ENCODE data around the gene VPS37B. TPM values are rescaled to one million over a fixed set of nuclear protein-coding genes. Genes with fewer than 3 reads are reported as not detected.
"Not testable (repeated sequence)": the region's sequence is repeated elsewhere in the genome, so short reads cannot be mapped to it uniquely, and the experiment has no call there.

The VPS37B gene
- polyA plus RNA-seq, 3 donors = 20.4 to 22.7 (median 21.1) TPM

- DNase-seq (ENCODE audit: low read depth in 3 of 3, low spot score in 2 of 3) = no peak
Measured at GRCh38 chr12:122909442-122910288, 13.7 kb upstream of the VPS37B start.

- no peak for DNase-seq (ENCODE audit: low read depth in 3 of 3, low spot score in 2 of 3)
Measured at GRCh38 chr12:122908915-122909314, 13.0 kb upstream of the VPS37B start.

DNA sequence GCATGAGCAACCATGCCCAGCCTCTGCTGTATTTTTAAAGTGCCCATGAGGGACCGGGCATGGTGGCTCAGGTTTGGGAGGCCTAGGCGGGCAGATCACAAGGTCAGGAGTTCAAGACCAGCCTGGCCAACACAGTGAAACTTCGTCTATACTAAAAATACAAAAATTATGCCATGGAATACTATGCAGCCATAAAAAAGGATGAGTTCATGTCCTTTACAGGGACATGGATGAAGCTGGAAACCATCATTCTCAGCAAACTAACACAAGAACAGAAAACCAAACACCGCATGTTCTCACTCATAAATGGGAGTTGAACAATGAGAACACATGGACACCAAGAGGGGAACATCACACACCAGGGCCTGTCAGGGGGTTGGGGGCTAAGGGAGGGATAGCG, 9.3 kb upstream of the VPS37B start:
- DNase-seq (ENCODE audit: low read depth in 3 of 3, low spot score in 2 of 3) = not testable (repeated sequence)

GRCh38 chr12:122903693-122904034, 7.7 kb upstream of the VPS37B start:
- no peak for DNase-seq (ENCODE audit: low read depth in 3 of 3, low spot score in 2 of 3)

DNA sequence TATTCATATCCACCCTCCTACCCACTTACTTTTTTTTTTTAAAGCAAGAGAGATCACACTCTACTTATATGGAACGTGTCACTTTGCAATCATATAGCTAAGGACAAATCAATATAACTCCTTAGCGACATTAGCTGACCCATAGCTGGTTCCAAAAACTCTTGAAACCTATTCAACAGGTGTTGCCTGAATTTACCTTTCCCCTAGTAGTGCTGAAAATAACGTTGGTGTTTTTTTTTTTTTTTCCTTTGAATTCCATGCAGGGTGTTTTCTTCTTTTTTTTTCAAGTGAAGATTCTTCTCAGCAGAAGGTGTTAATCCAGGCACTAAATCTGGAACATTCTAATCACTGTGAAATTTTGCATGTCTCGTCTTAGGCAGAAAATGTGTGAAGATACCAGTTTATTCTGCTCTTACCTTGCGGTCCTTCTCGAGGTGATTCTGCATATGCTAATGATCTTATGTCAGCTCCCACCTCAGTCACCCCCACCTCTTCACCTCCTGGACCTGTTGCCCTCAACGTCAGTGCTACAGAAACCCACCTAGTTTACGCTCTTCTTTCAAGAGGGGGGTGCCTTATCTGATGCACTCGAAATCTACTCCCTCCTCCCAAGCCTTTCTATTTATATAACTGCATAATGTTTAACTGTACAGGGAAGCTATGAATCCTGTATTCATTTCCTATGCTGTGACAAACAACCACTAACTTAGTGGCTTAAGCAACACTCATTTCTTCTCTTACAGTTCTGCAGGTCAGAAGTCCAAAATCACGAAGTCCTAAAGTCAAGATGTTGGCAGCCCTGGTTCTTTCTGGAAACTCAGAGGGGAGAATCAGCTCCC, 7.1 kb upstream of the VPS37B start:
- DNase-seq (ENCODE audit: low read depth in 3 of 3, low spot score in 2 of 3) = no peak

DNA sequence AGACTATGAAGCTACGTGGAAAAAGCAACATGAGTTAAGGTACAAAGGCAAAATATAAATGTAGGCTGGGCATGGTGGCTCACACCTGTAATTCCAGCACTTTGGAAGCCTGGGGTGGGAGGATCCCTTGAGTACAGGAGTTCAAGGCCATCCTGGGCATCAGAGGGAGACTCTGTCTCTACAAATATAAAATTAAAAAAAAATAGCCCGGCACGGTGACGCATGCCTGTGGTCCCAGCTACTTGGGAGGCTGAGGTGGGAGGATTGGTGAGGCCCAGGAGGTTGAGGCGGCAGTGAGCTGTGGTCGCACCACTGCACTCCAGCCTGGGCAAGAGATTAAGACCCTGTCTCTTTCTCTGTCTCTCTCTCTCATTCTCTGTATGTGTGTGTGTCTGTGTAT, 4.0 kb upstream of the VPS37B start:
- DNase-seq (ENCODE audit: low read depth in 3 of 3, low spot score in 2 of 3) = no peak

- DNase-seq (ENCODE audit: low read depth in 3 of 3, low spot score in 2 of 3) = no peak
Measured at GRCh38 chr12:122896662-122897061, 738 bp upstream of the VPS37B start.

DNA sequence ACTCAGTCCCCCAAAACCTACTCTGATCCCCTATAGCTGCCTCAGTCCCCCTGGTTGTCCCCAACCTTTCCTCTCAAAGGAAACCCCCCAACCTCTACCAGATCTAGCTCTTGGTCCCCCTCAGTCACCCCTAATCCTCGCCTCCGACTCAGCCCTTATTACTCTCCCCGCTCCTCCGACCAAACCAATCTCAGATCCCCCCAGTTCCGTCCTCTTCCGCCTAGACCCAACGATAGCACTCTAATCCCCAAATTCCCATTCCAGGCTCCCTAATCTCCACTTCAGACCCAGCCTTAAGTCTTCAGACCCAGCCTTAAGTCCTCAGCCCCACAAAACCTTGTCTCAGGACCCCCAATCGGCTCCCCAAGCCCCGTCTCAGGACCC, 612 bp downstream of the VPS37B start:
- no peak for DNase-seq (ENCODE audit: low read depth in 3 of 3, low spot score in 2 of 3)

DNA sequence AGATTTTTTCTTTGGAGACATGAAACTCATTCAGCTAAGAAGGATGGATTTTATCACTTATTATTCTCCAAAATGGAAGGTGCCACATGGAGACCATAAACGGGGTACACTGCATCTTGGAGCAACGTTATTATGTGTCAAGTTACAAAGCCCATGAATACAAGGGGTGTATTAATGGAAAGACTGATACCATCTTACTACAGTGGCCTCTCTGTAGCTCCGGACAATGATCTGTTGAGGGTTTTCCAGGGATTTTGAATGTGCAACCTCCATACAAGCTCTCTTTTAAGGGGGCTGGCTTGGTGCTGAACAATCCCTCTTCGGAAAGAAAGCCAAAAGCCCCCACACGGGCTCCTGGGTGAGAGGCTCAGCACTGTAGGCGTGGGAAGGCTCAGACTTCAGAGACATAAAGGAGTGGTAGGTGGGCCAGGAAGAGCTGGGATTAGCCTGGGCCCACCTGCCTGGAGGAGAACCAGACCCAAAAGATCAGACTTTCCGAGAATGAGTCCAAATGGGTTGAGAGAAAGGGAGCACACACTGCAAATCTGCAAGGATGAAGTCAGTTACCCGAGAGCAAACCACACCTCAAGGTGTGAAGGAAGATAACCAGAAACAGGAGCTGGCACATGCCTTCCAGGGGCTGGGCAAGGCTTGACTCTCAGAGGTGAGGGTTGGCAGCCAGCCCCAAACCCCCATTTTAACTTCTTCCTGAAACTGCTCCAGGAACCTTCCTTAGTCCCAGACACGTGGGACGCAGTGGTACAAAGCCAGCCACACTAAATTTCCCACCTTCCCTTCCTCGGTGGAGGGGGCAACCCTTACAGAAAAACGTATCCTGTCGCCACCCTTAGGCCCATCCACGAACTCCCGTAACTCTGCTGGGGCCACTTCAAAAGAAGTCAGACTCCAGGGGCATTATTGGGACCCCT, 1.5 kb downstream of the VPS37B start:
- DNase-seq (ENCODE audit: low read depth in 3 of 3, low spot score in 2 of 3) = no peak

- no peak for DNase-seq (ENCODE audit: low read depth in 3 of 3, low spot score in 2 of 3)
Measured at GRCh38 chr12:122893208-122894153, 2.4 kb downstream of the VPS37B start.

DNA sequence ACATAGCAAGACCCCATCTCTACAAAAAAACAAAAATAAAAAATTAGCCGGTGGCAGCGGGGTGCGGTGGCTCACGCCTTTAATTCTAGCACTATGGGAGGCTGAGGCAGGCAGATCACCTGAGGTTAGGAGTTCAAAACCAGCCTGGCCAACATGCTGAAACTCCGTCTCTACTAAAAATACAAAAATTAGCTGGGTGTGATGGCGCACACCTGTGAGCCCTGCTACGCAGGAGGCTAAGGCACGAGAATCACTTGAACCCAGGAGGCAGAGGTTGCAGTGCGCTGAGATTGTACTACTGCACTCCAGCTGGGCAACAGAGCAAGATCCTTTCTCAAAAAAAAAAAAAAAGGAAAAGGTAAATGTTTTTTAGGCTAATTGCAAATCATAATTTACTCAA, 3.2 kb downstream of the VPS37B start:
- not testable (repeated sequence) for DNase-seq (ENCODE audit: low read depth in 3 of 3, low spot score in 2 of 3)

DNA sequence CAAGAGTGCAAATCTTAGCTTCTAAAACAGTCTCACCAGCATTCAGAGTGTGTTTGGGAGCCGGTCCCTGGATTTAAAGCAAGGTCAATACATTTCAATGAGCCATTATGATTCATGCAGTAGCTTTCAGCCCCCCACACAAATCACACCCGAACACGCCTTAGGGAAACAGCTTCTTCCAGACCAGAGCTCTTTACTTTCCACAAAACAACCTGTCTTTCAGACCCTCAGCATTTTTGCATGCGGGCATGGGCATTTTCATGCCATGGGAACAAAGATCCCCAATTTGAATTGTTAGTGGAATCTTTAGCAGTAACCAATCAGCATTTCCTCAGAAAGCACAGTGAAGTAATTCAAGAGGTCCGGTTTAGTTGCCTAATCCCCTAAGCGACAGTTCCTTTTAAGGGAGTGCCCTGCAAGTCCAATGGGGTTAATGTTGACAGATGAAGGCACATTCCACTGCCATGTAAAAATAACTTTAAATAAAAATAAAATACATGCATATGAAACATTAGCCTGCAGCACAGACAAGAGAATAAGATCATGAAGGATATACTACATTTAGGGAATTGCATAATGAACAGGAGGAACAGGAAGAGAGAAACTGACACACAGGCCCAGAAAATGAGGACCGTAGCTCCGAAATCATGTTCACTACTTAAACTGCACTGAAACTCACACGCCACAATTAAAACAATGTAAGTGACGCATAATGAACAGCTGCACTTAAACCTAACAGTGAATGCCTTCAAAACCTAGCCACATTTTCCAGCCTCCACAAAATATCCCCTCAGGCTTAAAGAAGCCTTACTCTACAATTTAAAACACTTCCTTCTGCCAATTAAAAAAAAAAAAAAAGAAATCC, 4.0 kb downstream of the VPS37B start:
- no peak for DNase-seq (ENCODE audit: low read depth in 3 of 3, low spot score in 2 of 3)

GRCh38 chr12:122889761-122890520, 6.0 kb downstream of the VPS37B start:
- DNase-seq (ENCODE audit: low read depth in 3 of 3, low spot score in 2 of 3) = no peak

GRCh38 chr12:122888232-122888752, 7.6 kb downstream of the VPS37B start:
- DNase-seq (ENCODE audit: low read depth in 3 of 3, low spot score in 2 of 3) = no peak

GRCh38 chr12:122887819-122888212, 8.1 kb downstream of the VPS37B start:
- no peak for DNase-seq (ENCODE audit: low read depth in 3 of 3, low spot score in 2 of 3)

DNA sequence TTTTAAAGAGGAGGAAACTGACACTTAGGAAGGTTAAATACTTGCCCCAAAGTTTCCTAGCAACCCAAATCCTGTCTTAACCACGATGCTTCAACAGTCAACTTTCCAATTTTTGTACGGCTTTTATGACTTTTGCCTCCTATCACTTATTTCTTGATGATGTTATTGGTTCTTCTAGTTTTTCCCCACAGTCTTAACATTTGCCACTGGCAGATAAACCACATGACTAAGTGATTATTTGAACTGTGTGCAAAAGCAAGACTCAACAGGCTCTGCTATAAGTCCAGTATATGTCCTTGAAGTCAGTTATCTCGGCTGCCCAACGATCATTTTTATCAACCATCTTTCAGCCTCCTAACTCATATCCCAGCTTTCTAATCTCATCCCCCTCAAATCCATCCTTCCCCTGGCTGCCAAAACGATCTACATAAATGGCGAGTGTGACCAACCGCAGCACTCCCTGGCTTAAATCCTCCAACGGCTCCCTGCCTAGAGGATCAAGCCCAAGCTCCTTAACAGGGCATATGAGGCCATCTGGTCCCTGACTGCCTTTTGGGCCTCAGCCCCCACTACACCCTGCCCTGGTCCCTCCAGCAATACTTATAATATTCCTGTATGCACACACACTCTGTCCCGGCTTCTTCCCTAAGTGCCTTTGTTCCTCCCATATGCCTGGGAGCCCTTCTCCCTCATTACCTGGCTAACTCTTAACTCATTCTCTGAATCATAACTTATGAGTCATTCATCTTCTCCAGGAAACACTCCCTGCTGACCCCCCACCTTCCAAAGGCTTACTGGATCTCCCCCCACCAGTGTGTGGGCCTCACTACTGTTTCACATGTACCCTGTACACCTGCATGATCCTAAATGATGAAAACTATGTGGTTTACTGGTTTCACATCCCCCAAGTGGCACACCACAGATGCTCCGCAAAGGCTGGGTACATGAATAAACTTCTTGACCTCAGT, 8.8 kb downstream of the VPS37B start:
- DNase-seq (ENCODE audit: low read depth in 3 of 3, low spot score in 2 of 3) = no peak

DNA sequence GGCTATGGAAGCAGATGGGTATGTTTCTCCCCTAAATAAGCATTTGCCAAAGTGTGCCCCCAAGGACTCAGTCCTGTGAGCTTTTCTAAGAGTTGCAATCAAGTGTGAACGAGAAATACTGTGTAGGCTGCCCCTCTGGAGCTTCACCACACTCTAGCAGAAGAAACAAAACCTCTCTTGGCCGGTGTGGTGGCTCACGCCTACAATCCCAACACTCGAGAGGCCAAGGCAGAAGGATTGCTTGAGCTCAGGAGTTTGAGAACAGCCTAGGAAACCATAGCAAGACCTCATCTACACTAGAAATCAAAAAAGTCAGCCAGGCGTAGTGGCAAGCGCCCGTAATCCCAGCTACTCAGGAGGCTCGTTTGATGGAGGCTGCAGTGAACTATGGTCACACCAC, 9.8 kb downstream of the VPS37B start:
- no peak for DNase-seq (ENCODE audit: low read depth in 3 of 3, low spot score in 2 of 3)

All from right renal cortex interstitium (tissue), 3 donors.